IMR-90 (cell line): ENCODE measurements around the gene LPAR1. TPM values are rescaled to one million over a fixed set of nuclear protein-coding genes. Genes with fewer than 3 reads are reported as not detected.

ENCODE experiments used
- ATAC-seq: fragments of 200-7000 bp; cut with Tn5 transposase; 2 replicates; pipeline ENCODE4 v1.9.1; 2020; ENCODE audit warnings: low read depth, mild to moderate bottlenecking, moderate library complexity
- BruUV-seq: library from RNA; stranded (reverse); fragments of 400-500 nt; replicated peaks from 2 replicates; lab custom pipeline; 2021; lab: Mats Ljungman, UMichigan
- CTCF ChIA-PET: fragments of 300-600 bp; formaldehyde crosslinking; extraction: SDS; loops from one replicate; lab custom pipeline; 2021; ENCODE audit warnings: antibody characterized with exemption; lab: Yijun Ruan, JAX
- POLR2A ChIA-PET: fragments of 300-600 bp; sonication (Branson Sonifier 250); formaldehyde crosslinking; loops from one replicate; lab custom pipeline; 2022; ENCODE audit warnings: antibody characterized with exemption; ENCODE audit not compliant: unreplicated experiment; lab: Charles Lee
- DNase-seq: peaks from one replicate; pipeline ENCODE4 v3.0.0; 2013
- H2AFZ ChIP-seq: replicated peaks from 2 replicates; pipeline ENCODE3; 2013; ENCODE audit warnings: low read length, mild to moderate bottlenecking; ENCODE audit not compliant: poor library complexity
- H2AK5ac ChIP-seq: 2 replicates; pipeline ENCODE4 v1.6.1; 2013; ENCODE audit warnings: low read depth, low read length, inconsistent platforms
- H2AK9ac ChIP-seq: replicated peaks from 2 replicates; pipeline ENCODE3; 2013; ENCODE audit warnings: mild to moderate bottlenecking, low read depth, low read length, moderate library complexity; ENCODE audit not compliant: poor library complexity
- H2BK120ac ChIP-seq: 2 replicates; pipeline ENCODE4 v1.6.1; 2013; ENCODE audit warnings: low read depth, low read length, inconsistent platforms
- H2BK15ac ChIP-seq: 3 replicates; pipeline ENCODE4 v1.6.1; 2013; ENCODE audit warnings: low read depth, low read length, inconsistent platforms
- H2BK20ac ChIP-seq: 2 replicates; pipeline ENCODE4 v1.6.1; 2013; ENCODE audit warnings: low read depth, mild to moderate bottlenecking, inconsistent platforms, low read length, moderate library complexity
- H2BK5ac ChIP-seq: 2 replicates; pipeline ENCODE4 v1.6.1; 2013; ENCODE audit warnings: mild to moderate bottlenecking, low read depth, low read length, inconsistent platforms; ENCODE audit not compliant: poor library complexity, severe bottlenecking
- H3K14ac ChIP-seq: replicated peaks from 2 replicates; pipeline ENCODE4 v1.6.1; 2013; ENCODE audit warnings: low read depth, low read length, inconsistent platforms
- H3K18ac ChIP-seq: 2 replicates; pipeline ENCODE4 v1.6.1; 2013; ENCODE audit warnings: low read depth, low read length, control low read depth
- H3K23ac ChIP-seq: 2 replicates; pipeline ENCODE4 v1.6.1; 2013; ENCODE audit warnings: low read depth, low read length, inconsistent platforms
- H3K27ac ChIP-seq: 2 replicates; pipeline ENCODE4 v1.5.1; 2013; ENCODE audit warnings: mild to moderate bottlenecking, control low read depth, low read length; ENCODE audit not compliant: insufficient read depth
- H3K27me3 ChIP-seq: 2 replicates; pipeline ENCODE4 v1.6.1; 2013; ENCODE audit warnings: low read length; ENCODE audit not compliant: control insufficient read depth, insufficient read depth
- H3K36me3 ChIP-seq: 2 replicates; pipeline ENCODE4 v1.6.1; 2013; ENCODE audit warnings: low read length, mixed read lengths; ENCODE audit not compliant: control insufficient read depth, insufficient read depth
- H3K4ac ChIP-seq: 2 replicates; pipeline ENCODE4 v1.6.1; 2013; ENCODE audit warnings: low read depth, low read length, inconsistent platforms
- H3K4me1 ChIP-seq: 2 replicates; pipeline ENCODE4 v1.6.1; 2013; ENCODE audit warnings: low read length, mixed read lengths; ENCODE audit not compliant: control insufficient read depth, insufficient read depth
- H3K4me2 ChIP-seq: 2 replicates; pipeline ENCODE4 v1.6.1; 2013; ENCODE audit warnings: low read depth, mild to moderate bottlenecking, control low read depth, low read length, moderate library complexity
- H3K4me3 ChIP-seq: 2 replicates; pipeline ENCODE4 v1.5.1; 2013; ENCODE audit warnings: low read depth, mild to moderate bottlenecking, control low read depth, low read length, moderate library complexity; ENCODE audit not compliant: insufficient read depth
- H3K56ac ChIP-seq: 2 replicates; pipeline ENCODE4 v1.6.1; 2013; ENCODE audit warnings: low read length, inconsistent platforms; ENCODE audit not compliant: insufficient read depth; ENCODE audit errors: extremely low read depth
- H3K79me1 ChIP-seq, 2 experiments: 2 replicates each; pipeline ENCODE4 v1.6.1; 2013; ENCODE audit warnings: low read length in 2 of 2, inconsistent platforms in 1 of 2, low read depth in 1 of 2
- H3K9ac ChIP-seq: 2 replicates; pipeline ENCODE4 v1.6.1; 2013; ENCODE audit warnings: low read depth, low read length, control low read depth
- H3K9me1 ChIP-seq: 2 replicates; pipeline ENCODE4 v1.6.1; 2013; ENCODE audit warnings: low read length, inconsistent platforms; ENCODE audit not compliant: insufficient read depth
- H3K9me3 ChIP-seq: 2 replicates; pipeline ENCODE4 v1.6.1; 2013; ENCODE audit warnings: low read length; ENCODE audit not compliant: control insufficient read depth, insufficient read depth
- H4K20me1 ChIP-seq: 2 replicates; pipeline ENCODE4 v1.6.1; 2013; ENCODE audit warnings: low read length, inconsistent platforms; ENCODE audit not compliant: insufficient read depth
- H4K5ac ChIP-seq: 2 replicates; pipeline ENCODE4 v1.6.1; 2013; ENCODE audit warnings: mild to moderate bottlenecking, low read depth, low read length, control low read depth
- H4K8ac ChIP-seq, 2 experiments: 2 replicates each; pipeline ENCODE4 v1.6.1; 2013; ENCODE audit warnings: low read depth in 2 of 2, low read length in 2 of 2, control low read depth in 1 of 2, inconsistent platforms in 1 of 2
- H4K91ac ChIP-seq: 2 replicates; pipeline ENCODE4 v1.6.1; 2013; ENCODE audit warnings: low read depth, low read length, inconsistent platforms; ENCODE audit not compliant: insufficient read depth
- BHLHE40 ChIP-seq: fragments of 150-350 bp; IDR thresholded peaks from 2 replicates; pipeline ENCODE4 v1.6.1; 2016; ENCODE audit warnings: mild to moderate bottlenecking, low read depth, low read length
- CEBPB ChIP-seq: IDR thresholded peaks from 2 replicates; pipeline ENCODE4 v1.6.1; 2012; ENCODE audit warnings: low read depth, low read length, improper control_type of control experiment
- FOS ChIP-seq: fragments of 150-350 bp; IDR thresholded peaks from 2 replicates; pipeline ENCODE4 v1.6.1; 2016; ENCODE audit warnings: low read depth, low read length
- MAFK ChIP-seq: IDR thresholded peaks from 2 replicates; pipeline ENCODE4 v1.6.1; 2012; ENCODE audit warnings: low read depth, low read length, improper control_type of control experiment
- MAZ ChIP-seq: IDR thresholded peaks from 2 replicates; pipeline ENCODE4 v1.6.1; 2012; ENCODE audit warnings: low read depth, mild to moderate bottlenecking, low read length, improper control_type of control experiment, moderate library complexity, borderline replicate concordance
- MXI1 ChIP-seq: IDR thresholded peaks from 2 replicates; pipeline ENCODE4 v1.6.1; 2012; ENCODE audit warnings: low read depth, mild to moderate bottlenecking, low read length, moderate library complexity, borderline replicate concordance
- NFE2L2 ChIP-seq: fragments of 150-350 bp; IDR thresholded peaks from 2 replicates; pipeline ENCODE4 v1.6.1; 2016; ENCODE audit warnings: low read depth, mild to moderate bottlenecking, low read length
- POLR2A ChIP-seq: IDR thresholded peaks from 2 replicates; pipeline ENCODE4 v1.6.1; 2012; ENCODE audit warnings: mild to moderate bottlenecking, low read depth, low read length
- RAD21 ChIP-seq: IDR thresholded peaks from 2 replicates; pipeline ENCODE4 v1.6.1; 2012; ENCODE audit warnings: low read length, improper control_type of control experiment
- RCOR1 ChIP-seq: IDR thresholded peaks from 2 replicates; pipeline ENCODE4 v1.6.1; 2012; ENCODE audit warnings: mild to moderate bottlenecking, low read length, improper control_type of control experiment; ENCODE audit not compliant: insufficient replicate concordance
- RFX5 ChIP-seq: IDR thresholded peaks from 2 replicates; pipeline ENCODE4 v1.8.0; 2012; ENCODE audit warnings: low read depth, mild to moderate bottlenecking, low read length, moderate library complexity
- SMC3 ChIP-seq: fragments of 150-350 bp; IDR thresholded peaks from 2 replicates; pipeline ENCODE4 v1.6.1; 2016; ENCODE audit warnings: low read depth, mild to moderate bottlenecking, antibody characterized with exemption, low read length, moderate library complexity
- WGBS, 2 experiments: methylation state at CpG; one replicate each; pipeline versions ENCODE4 v1.1.5 to v1.1.7; 2013; ENCODE audit warnings: missing lambda C conversion rate in 2 of 2; ENCODE audit not compliant: insufficient read length in 1 of 2; ENCODE audit errors: extremely low coverage in 2 of 2; 5-methylcytosine and 5-hydroxymethylcytosine counted together
- dilution Hi-C: fragments of 300-500 bp; cut with HindIII; formaldehyde crosslinking; loops from one replicate; pipeline ENCODE4 v1.14.3; 2018; ENCODE audit warnings: low sequenced_read_pairs; ENCODE audit not compliant: unreplicated experiment
- in situ Hi-C: fragments of 300-500 bp; cut with MboI; formaldehyde crosslinking; loops from 3 replicates; pipeline ENCODE4 v1.14.3; 2019; ENCODE audit warnings: low sequenced_read_pairs, inconsistent platforms, mixed read lengths
- intact Hi-C: fragments of 100-400 bp; cut with micrococcal nuclease; formaldehyde crosslinking; loops from 2 replicates; pipeline ENCODE4 v1.10.0; 2022
- polyA plus RNA-seq, 3 experiments: library from polyadenylated mRNA; depleted of rRNA; stranded (reverse); fragments of >200 nt; gene quantifications; 2 replicates each; pipeline ENCODE4 v1.2.3, GENCODE V29; 2012; ENCODE audit warnings: low replicate concordance in 1 of 3
- total RNA-seq: library from RNA; depleted of rRNA; stranded (reverse); fragments of >200 nt; gene quantifications from 2 replicates; pipeline ENCODE4 v1.2.3, GENCODE V29; 2012
- TF ChIP-seq, protein P1 (sequence below): fragments of 150-350 bp; IDR thresholded peaks from 2 replicates; pipeline ENCODE4 v1.6.1; 2017; ENCODE audit warnings: mild to moderate bottlenecking, antibody characterized with exemption, low read length, low read depth
- TF ChIP-seq, protein P2 (sequence below): conservative IDR thresholded peaks from 2 replicates; pipeline ENCODE4 v1.5.1; 2012; ENCODE audit warnings: mild to moderate bottlenecking, low read depth, low read length, improper control_type of control experiment

LPAR1 gene
- total and polyA plus RNA-seq, 2 of the 4 experiments (the other 2 are of a cell fraction) = 171 to 315 TPM

DNA sequence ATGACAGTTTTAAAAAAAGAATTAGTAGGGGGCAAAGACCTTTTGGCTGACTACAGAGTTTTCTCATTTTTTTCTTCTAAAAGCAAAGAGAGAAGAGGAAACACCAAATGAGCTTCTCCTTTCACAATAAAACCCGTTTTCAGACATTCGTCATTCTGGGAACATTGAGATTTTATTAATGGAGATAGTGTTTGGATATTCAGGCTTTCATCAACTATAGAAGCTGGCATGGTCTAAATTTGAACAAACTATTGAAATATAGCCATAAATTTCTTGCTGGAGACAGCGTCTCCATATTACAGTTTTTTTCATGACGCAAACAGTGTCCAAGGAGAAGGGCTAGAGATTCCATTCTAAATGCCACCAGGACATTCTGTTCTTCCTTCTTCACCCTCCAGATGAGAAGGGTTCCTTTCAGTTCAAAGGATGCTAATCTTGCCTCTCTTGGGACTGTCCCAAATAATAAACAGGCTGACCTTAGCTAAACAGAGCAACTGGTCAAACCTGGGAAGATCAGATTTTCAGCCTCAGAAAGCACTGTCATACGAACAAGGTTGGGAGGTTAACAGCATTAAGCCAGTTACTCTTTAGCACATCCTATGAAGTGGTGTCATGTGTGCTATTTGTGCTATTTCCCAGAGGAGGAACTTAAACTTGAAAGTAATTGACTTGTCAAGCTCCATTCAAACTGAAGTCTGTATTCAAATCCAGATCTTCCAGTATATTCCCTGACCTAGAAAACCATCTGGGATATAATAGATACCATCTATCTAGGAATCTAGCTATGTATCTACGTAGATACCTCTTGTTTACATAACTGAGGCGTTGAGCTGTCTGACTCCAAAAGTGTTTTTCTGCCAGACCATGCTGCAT lies 125.6 kb downstream of the LPAR1 start:
- no peaks in the 10 kb centered on the region for H3K27me3 ChIP-seq
- peak overlapping the region; percentile 21 to 90; a peak in 3 of 4 replicates for H4K8ac ChIP-seq
- peak overlapping the region; percentile 94 for H3K23ac ChIP-seq
- H4K91ac ChIP-seq = peak overlapping the region; percentile 80
- peak overlapping the region; percentile 62 for H2AK5ac ChIP-seq
- DNase-seq (peak; percentile 80), ATAC-seq (no peak)
- peak overlapping the region; percentile 63; the same call in 1 of the 2 replicates for H3K27ac ChIP-seq
- peak overlapping the region; percentile 65; the same call in 1 of the 2 replicates for H3K4me2 ChIP-seq
- intact Hi-C loops = loop anchor here (10.0 kb wide), 2 partner anchors 268 to 382 kb away; no protein-coding TSS in a partner anchor
- H3K9me1 ChIP-seq = peaks cover 4% of the 10 kb centered on the region
- ChIA-PET CTCF (no interaction called here), POLR2A (interaction anchor here (0.6 kb wide), 1 partner anchor 29 kb away, joined by 6 read pairs; no protein-coding TSS in a partner anchor)
- H2AK9ac ChIP-seq = no peak overlapping the region
- peak overlapping the region; percentile 78 for H3K4ac ChIP-seq
- peaks cover 13% of the 10 kb centered on the region for H3K36me3 ChIP-seq
- peaks cover 18% of the 10 kb centered on the region for H3K9me3 ChIP-seq
- WGBS, 2 experiments = no CpG with 5 or more reads among the region's 7 CpGs
- peak overlapping the region; percentile 84 for H2BK20ac ChIP-seq
- in situ Hi-C loops = loop anchor here (25.0 kb wide), 1 partner anchor 275 kb away; no protein-coding TSS in a partner anchor
- peak overlapping the region; percentile 4; the same call in 1 of the 2 replicates for H3K9ac ChIP-seq
- dilution Hi-C loops = no loop called here
- peak overlapping the region; percentile 92 for H3K14ac ChIP-seq
- peak overlapping the region; percentile 92 for H2BK5ac ChIP-seq
- peak overlapping the region; percentile 88 for H3K18ac ChIP-seq
- no TSS peak for BruUV-seq
- peaks cover 45 to 82% of the 10 kb centered on the region in 2 experiments for H3K79me1 ChIP-seq
- peaks cover 8% of the 10 kb centered on the region; the same call in 1 of the 2 replicates for H4K20me1 ChIP-seq
- H3K4me1 ChIP-seq = peaks cover 17% of the 10 kb centered on the region
- H2AFZ ChIP-seq = no peak overlapping the region
- peak overlapping the region; percentile 79; the same call in 2 of the 3 replicates for H2BK15ac ChIP-seq
- no peak overlapping the region for H3K4me3 ChIP-seq
- peak overlapping the region; percentile 89 for H4K5ac ChIP-seq
- H2BK120ac ChIP-seq = peak overlapping the region; percentile 84
- peak overlapping the region; percentile 50 for H3K56ac ChIP-seq
- TF ChIP-seq POLR2A (no peak), SMC3 (no peak), MAFK (no peak), CEBPB (no peak), MXI1 (no peak), MAZ (no peak), RCOR1 (no peak), NFE2L2 (no peak), BHLHE40 (no peak), FOS (no peak), RAD21 (no peak), RFX5 (no peak)
- TF ChIP-seq, protein P1, sequence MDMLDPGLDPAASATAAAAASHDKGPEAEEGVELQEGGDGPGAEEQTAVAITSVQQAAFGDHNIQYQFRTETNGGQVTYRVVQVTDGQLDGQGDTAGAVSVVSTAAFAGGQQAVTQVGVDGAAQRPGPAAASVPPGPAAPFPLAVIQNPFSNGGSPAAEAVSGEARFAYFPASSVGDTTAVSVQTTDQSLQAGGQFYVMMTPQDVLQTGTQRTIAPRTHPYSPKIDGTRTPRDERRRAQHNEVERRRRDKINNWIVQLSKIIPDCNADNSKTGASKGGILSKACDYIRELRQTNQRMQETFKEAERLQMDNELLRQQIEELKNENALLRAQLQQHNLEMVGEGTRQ = no peak
- TF ChIP-seq, protein P2, sequence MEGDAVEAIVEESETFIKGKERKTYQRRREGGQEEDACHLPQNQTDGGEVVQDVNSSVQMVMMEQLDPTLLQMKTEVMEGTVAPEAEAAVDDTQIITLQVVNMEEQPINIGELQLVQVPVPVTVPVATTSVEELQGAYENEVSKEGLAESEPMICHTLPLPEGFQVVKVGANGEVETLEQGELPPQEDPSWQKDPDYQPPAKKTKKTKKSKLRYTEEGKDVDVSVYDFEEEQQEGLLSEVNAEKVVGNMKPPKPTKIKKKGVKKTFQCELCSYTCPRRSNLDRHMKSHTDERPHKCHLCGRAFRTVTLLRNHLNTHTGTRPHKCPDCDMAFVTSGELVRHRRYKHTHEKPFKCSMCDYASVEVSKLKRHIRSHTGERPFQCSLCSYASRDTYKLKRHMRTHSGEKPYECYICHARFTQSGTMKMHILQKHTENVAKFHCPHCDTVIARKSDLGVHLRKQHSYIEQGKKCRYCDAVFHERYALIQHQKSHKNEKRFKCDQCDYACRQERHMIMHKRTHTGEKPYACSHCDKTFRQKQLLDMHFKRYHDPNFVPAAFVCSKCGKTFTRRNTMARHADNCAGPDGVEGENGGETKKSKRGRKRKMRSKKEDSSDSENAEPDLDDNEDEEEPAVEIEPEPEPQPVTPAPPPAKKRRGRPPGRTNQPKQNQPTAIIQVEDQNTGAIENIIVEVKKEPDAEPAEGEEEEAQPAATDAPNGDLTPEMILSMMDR = no peak
